IPS-20b (cell line): ENCODE measurements around the gene NDST4.

Source experiments
- H3K27ac ChIP-seq: one replicate; pipeline ENCODE4 v1.5.1; 2013; ENCODE audit warnings: low read length
- H3K27me3 ChIP-seq: 2 replicates; pipeline ENCODE4 v1.6.1; 2013; ENCODE audit warnings: mild to moderate bottlenecking, low read length, inconsistent platforms; ENCODE audit not compliant: insufficient read depth
- H3K36me3 ChIP-seq: 2 replicates; pipeline ENCODE4 v1.6.1; 2013; ENCODE audit warnings: low read depth, mild to moderate bottlenecking, inconsistent platforms, low read length, moderate library complexity; ENCODE audit not compliant: insufficient read depth
- H3K4me1 ChIP-seq: 2 replicates; pipeline ENCODE4 v1.6.1; 2013; ENCODE audit warnings: mild to moderate bottlenecking, control low read depth, inconsistent platforms, low read length, moderate library complexity; ENCODE audit not compliant: insufficient read depth
- H3K4me3 ChIP-seq: 2 replicates; pipeline ENCODE4 v1.5.1; 2013; ENCODE audit warnings: mild to moderate bottlenecking, low read length, inconsistent platforms
- H3K9ac ChIP-seq: 2 replicates; pipeline ENCODE4 v1.6.1; 2013; ENCODE audit warnings: low read depth, mild to moderate bottlenecking, inconsistent platforms, low read length, moderate library complexity
- H3K9me3 ChIP-seq: 2 replicates; pipeline ENCODE4 v1.6.1; 2013; ENCODE audit warnings: mild to moderate bottlenecking, low read depth, low read length, inconsistent platforms; ENCODE audit not compliant: insufficient read depth

The NDST4 gene

GRCh38 chr4:114886761-114887160 is 226.7 kb downstream of the NDST4 start:
- Histone ChIP-seq H3K4me3 (no peak overlapping the region), H3K9ac (no peak overlapping the region), H3K9me3 (no peaks in the 10 kb centered on the region), H3K36me3 (no peaks in the 10 kb centered on the region), H3K4me1 (no peaks in the 10 kb centered on the region), H3K27ac (no peak overlapping the region), H3K27me3 (no peaks in the 10 kb centered on the region)

GRCh38 chr4:114883641-114884040 is 229.8 kb downstream of the NDST4 start:
- Histone ChIP-seq H3K9me3 (no peaks in the 10 kb centered on the region), H3K27ac (no peak overlapping the region), H3K27me3 (no peaks in the 10 kb centered on the region), H3K36me3 (no peaks in the 10 kb centered on the region), H3K4me3 (no peak overlapping the region), H3K4me1 (no peaks in the 10 kb centered on the region), H3K9ac (no peak overlapping the region)

- H3K36me3 ChIP-seq: no peaks in the 10 kb centered on the region
- no peak overlapping the region for H3K4me3 ChIP-seq
- H3K4me1 ChIP-seq: no peaks in the 10 kb centered on the region
- no peak overlapping the region for H3K9ac ChIP-seq
- H3K9me3 ChIP-seq: no peaks in the 10 kb centered on the region
- no peak overlapping the region for H3K27ac ChIP-seq
- no peaks in the 10 kb centered on the region for H3K27me3 ChIP-seq
Observed at GRCh38 chr4:114879916-114880669, 233.3 kb downstream of the NDST4 start.

GRCh38 chr4:114875630-114876029 is 237.8 kb downstream of the NDST4 start:
- H3K27ac ChIP-seq: no peak overlapping the region
- no peaks in the 10 kb centered on the region for H3K36me3 ChIP-seq
- no peak overlapping the region for H3K9ac ChIP-seq
- no peaks in the 10 kb centered on the region for H3K27me3 ChIP-seq
- H3K4me3 ChIP-seq: no peak overlapping the region
- no peaks in the 10 kb centered on the region for H3K4me1 ChIP-seq
- H3K9me3 ChIP-seq: no peaks in the 10 kb centered on the region

- no peaks in the 10 kb centered on the region for H3K36me3 ChIP-seq
- no peaks in the 10 kb centered on the region for H3K27me3 ChIP-seq
- no peaks in the 10 kb centered on the region for H3K4me1 ChIP-seq
- no peak overlapping the region for H3K27ac ChIP-seq
- H3K9me3 ChIP-seq: no peaks in the 10 kb centered on the region
- H3K9ac ChIP-seq: no peak overlapping the region
- H3K4me3 ChIP-seq: no peak overlapping the region
Observed at GRCh38 chr4:114874321-114874720, 239.1 kb downstream of the NDST4 start.

GRCh38 chr4:114870987-114871386 is 242.4 kb downstream of the NDST4 start:
- Histone ChIP-seq H3K4me1 (no peaks in the 10 kb centered on the region), H3K36me3 (no peaks in the 10 kb centered on the region), H3K4me3 (no peak overlapping the region), H3K27me3 (no peaks in the 10 kb centered on the region), H3K9me3 (no peaks in the 10 kb centered on the region), H3K9ac (no peak overlapping the region), H3K27ac (no peak overlapping the region)

GRCh38 chr4:114866901-114867670 is 246.3 kb downstream of the NDST4 start:
- Histone ChIP-seq H3K4me3 (no peak overlapping the region), H3K9ac (no peak overlapping the region), H3K4me1 (no peaks in the 10 kb centered on the region), H3K27me3 (no peaks in the 10 kb centered on the region), H3K36me3 (no peaks in the 10 kb centered on the region), H3K27ac (no peak overlapping the region), H3K9me3 (no peaks in the 10 kb centered on the region)

- no peak overlapping the region for H3K27ac ChIP-seq
- no peak overlapping the region for H3K4me3 ChIP-seq
- H3K4me1 ChIP-seq: no peaks in the 10 kb centered on the region
- no peaks in the 10 kb centered on the region for H3K36me3 ChIP-seq
- H3K9me3 ChIP-seq: no peaks in the 10 kb centered on the region
- no peaks in the 10 kb centered on the region for H3K27me3 ChIP-seq
- no peak overlapping the region for H3K9ac ChIP-seq
Observed at GRCh38 chr4:114864060-114864459, 249.4 kb downstream of the NDST4 start.

- Histone ChIP-seq H3K27ac (no peak overlapping the region), H3K36me3 (no peaks in the 10 kb centered on the region), H3K4me1 (no peaks in the 10 kb centered on the region), H3K27me3 (no peaks in the 10 kb centered on the region), H3K9me3 (no peaks in the 10 kb centered on the region), H3K9ac (no peak overlapping the region), H3K4me3 (no peak overlapping the region)
Observed at GRCh38 chr4:114860786-114861185, 252.6 kb downstream of the NDST4 start.

GRCh38 chr4:114857831-114858230 is 255.6 kb downstream of the NDST4 start:
- no peaks in the 10 kb centered on the region for H3K9me3 ChIP-seq
- no peaks in the 10 kb centered on the region for H3K36me3 ChIP-seq
- no peak overlapping the region for H3K9ac ChIP-seq
- H3K4me1 ChIP-seq: no peaks in the 10 kb centered on the region
- no peaks in the 10 kb centered on the region for H3K27me3 ChIP-seq
- no peak overlapping the region for H3K27ac ChIP-seq
- no peak overlapping the region for H3K4me3 ChIP-seq

- no peaks in the 10 kb centered on the region for H3K4me1 ChIP-seq
- H3K9ac ChIP-seq: no peak overlapping the region
- H3K27ac ChIP-seq: no peak overlapping the region
- no peaks in the 10 kb centered on the region for H3K36me3 ChIP-seq
- no peak overlapping the region for H3K4me3 ChIP-seq
- H3K27me3 ChIP-seq: no peaks in the 10 kb centered on the region
- H3K9me3 ChIP-seq: no peaks in the 10 kb centered on the region
Observed at GRCh38 chr4:114839986-114840385, 273.4 kb downstream of the NDST4 start.

- Histone ChIP-seq H3K36me3 (no peaks in the 10 kb centered on the region), H3K4me3 (no peak overlapping the region), H3K27me3 (no peaks in the 10 kb centered on the region), H3K4me1 (no peaks in the 10 kb centered on the region), H3K9ac (no peak overlapping the region), H3K27ac (no peak overlapping the region), H3K9me3 (no peaks in the 10 kb centered on the region)
Observed at GRCh38 chr4:114830628-114831027, 282.8 kb downstream of the NDST4 start.
